Activated T-helper 2 cell treated with anti-CD3 and anti-CD28 coated beads, Interferon-gamma antibody, Interleukin-2, Interleukin-4, amounts not matched to agents 10 μg/mL and 5 μg/mL and 100 μg/mL, durations not matched to agents 14 hours and 24 hours and 36 hours (primary cell): Measurements from ENCODE around the gene KDSR. TPM values are rescaled to one million over a fixed set of nuclear protein-coding genes. Genes with fewer than 3 reads are reported as not detected.
A peak's percentile ranks its signal among the peaks of the same experiment; 100 is the strongest.

ENCODE experiments used
- DNase-seq: peaks from one replicate; pipeline ENCODE4 v3.0.0; 2021; ENCODE audit warnings: low spot score
- H3K27ac Mint-ChIP-seq: one replicate; pipeline ENCODE4 v1.8.0; 2021; ENCODE audit warnings: mixed read lengths
- H3K27me3 Mint-ChIP-seq: one replicate; pipeline ENCODE4 v1.8.0; 2021; ENCODE audit warnings: low read depth, mixed read lengths
- H3K36me3 Mint-ChIP-seq: one replicate; pipeline ENCODE4 v1.8.0; 2021; ENCODE audit warnings: low read depth, mixed read lengths
- H3K4me1 Mint-ChIP-seq: one replicate; pipeline ENCODE4 v1.8.0; 2021; ENCODE audit warnings: low read depth, mixed read lengths
- H3K4me3 Mint-ChIP-seq: one replicate; pipeline ENCODE4 v1.8.0; 2021; ENCODE audit warnings: low read depth, mild to moderate bottlenecking, moderate library complexity, mixed read lengths
- H3K9me3 Mint-ChIP-seq: one replicate; pipeline ENCODE4 v1.8.0; 2021; ENCODE audit warnings: mixed read lengths
- intact Hi-C: fragments of 100-400 bp; cut with micrococcal nuclease; formaldehyde crosslinking; loops from one replicate; pipeline ENCODE4 v1.15.1; 2023
- total RNA-seq: library from RNA; stranded (reverse); gene quantifications from 2 replicates; pipeline ENCODE4 v1.2.3, GENCODE V29; 2022

KDSR gene, protein sequence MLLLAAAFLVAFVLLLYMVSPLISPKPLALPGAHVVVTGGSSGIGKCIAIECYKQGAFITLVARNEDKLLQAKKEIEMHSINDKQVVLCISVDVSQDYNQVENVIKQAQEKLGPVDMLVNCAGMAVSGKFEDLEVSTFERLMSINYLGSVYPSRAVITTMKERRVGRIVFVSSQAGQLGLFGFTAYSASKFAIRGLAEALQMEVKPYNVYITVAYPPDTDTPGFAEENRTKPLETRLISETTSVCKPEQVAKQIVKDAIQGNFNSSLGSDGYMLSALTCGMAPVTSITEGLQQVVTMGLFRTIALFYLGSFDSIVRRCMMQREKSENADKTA
- total RNA-seq = 73.3 and 76.1 TPM in 2 replicates

DNA sequence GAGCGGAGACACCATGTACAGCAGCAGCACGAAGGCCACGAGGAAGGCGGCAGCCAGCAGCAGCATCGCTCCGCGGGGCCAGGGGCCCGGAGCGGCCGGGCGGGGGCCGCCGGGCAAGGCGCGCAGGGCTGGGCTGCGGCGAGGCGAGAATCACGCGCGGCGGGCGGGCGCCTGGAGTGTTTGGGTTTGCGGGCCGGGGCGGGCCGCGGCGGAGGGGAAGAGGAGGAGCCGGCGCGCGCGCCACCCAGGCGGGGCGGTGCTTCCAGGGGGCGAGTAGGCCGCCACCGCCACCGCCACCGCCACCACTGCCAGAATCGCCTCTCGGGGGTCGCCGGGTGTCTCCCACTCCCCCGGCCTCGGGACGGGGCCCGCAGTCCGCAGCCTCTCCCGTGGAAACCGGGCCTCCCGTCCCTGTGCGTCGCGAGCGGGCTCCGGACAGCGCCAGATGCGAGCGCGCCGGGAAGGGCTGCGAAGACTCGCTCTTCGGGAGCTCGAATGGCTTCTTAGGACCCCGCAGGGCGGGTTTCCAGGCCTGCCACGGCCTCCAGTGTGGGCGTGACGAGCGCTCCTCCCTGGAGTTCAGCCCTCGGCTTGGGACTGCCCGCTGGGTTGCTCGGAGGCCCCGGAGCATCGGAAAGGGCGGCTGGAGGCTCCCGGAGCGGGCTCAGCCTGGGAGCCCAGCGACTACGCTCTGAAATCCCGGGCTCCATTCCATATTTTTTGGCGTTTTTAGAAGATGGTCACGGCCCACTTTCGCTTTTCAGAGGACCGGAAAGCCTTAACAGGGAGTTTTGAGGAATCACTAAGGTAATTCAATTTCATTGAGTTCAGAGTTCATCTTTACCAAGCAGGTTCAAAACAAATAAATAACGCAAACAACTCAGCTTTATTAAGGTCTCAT lies at the start of gene KDSR:
Gene KDSR (minus strand): TSS at position 154 of the 901 bp plus-strand sequence. CDS start 88 bp downstream, at position 66.
- H3K4me1 Mint-ChIP-seq = peaks cover 28% of the 10 kb centered on the region
- no peaks in the 10 kb centered on the region for H3K27me3 Mint-ChIP-seq
- peaks cover 48% of the 10 kb centered on the region for H3K36me3 Mint-ChIP-seq
- peak within 1 kb of the TSS; percentile 84 for H3K27ac Mint-ChIP-seq
- intact Hi-C loops = loop anchor here (1.0 to 5.0 kb wide), 6 partner anchors 12 to 1181 kb away; partner anchors contain the start of genes PIGN, RELCH, TNFRSF11A and VPS4B
- H3K4me3 Mint-ChIP-seq = peak within 1 kb of the TSS; percentile 94
- H3K9me3 Mint-ChIP-seq = peaks cover 23% of the 10 kb centered on the region
- peak; percentile 82 for DNase-seq

DNA sequence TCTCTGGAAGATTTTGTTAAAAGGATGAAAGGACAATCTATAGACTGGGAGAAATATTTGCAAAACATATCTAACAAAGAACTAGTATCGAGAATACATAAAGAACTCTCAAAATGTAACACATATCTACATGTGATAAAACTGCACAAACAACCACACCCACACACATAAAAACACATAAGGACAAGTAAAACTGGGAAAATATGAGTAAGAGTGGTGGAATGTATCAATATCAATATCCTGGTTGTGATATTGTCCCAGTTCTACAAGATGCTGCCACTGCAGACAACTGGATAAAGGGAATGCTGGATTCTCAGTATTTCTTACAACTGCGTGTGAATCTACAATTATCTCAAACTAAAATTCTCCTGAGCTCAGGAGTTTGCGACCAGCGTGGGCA lies 45.9 kb upstream of the KDSR start:
- peak overlapping the region; percentile 67 for H3K27ac Mint-ChIP-seq
- peaks cover 45% of the 10 kb centered on the region for H3K4me1 Mint-ChIP-seq
- H3K9me3 Mint-ChIP-seq = no peaks in the 10 kb centered on the region
- intact Hi-C loops = loop anchor here (1.0 kb wide), 1 partner anchor 9 kb away; the partner anchor contains the start of gene VPS4B
- no peak for DNase-seq
- H3K4me3 Mint-ChIP-seq = no peak overlapping the region
- H3K36me3 Mint-ChIP-seq = peaks cover 59% of the 10 kb centered on the region
- no peaks in the 10 kb centered on the region for H3K27me3 Mint-ChIP-seq

GRCh38 chr18:63410792-63411191 lies 43.8 kb upstream of the KDSR start:
- Mint-ChIP-seq H3K27me3 (no peaks in the 10 kb centered on the region), H3K36me3 (peaks cover 79% of the 10 kb centered on the region), H3K4me3 (no peak overlapping the region), H3K9me3 (no peaks in the 10 kb centered on the region), H3K27ac (peak overlapping the region; percentile 77), H3K4me1 (peaks cover 56% of the 10 kb centered on the region)
- intact Hi-C loops = no loop called here
- DNase-seq = no peak

- intact Hi-C loops = no loop called here
- Mint-ChIP-seq H3K9me3 (no peaks in the 10 kb centered on the region), H3K27ac (peak overlapping the region; percentile 68), H3K36me3 (peaks cover 76% of the 10 kb centered on the region), H3K4me1 (peaks cover 52% of the 10 kb centered on the region), H3K4me3 (no peak overlapping the region), H3K27me3 (no peaks in the 10 kb centered on the region)
- no peak for DNase-seq
Measured at GRCh38 chr18:63409301-63409700, 42.3 kb upstream of the KDSR start.

GRCh38 chr18:63407734-63408133 lies 40.7 kb upstream of the KDSR start:
- no peak for DNase-seq
- no peak overlapping the region for H3K4me3 Mint-ChIP-seq
- peaks cover 47% of the 10 kb centered on the region for H3K4me1 Mint-ChIP-seq
- no peaks in the 10 kb centered on the region for H3K9me3 Mint-ChIP-seq
- H3K27ac Mint-ChIP-seq = no peak overlapping the region
- no peaks in the 10 kb centered on the region for H3K27me3 Mint-ChIP-seq
- intact Hi-C loops = no loop called here
- H3K36me3 Mint-ChIP-seq = peaks cover 78% of the 10 kb centered on the region

DNA sequence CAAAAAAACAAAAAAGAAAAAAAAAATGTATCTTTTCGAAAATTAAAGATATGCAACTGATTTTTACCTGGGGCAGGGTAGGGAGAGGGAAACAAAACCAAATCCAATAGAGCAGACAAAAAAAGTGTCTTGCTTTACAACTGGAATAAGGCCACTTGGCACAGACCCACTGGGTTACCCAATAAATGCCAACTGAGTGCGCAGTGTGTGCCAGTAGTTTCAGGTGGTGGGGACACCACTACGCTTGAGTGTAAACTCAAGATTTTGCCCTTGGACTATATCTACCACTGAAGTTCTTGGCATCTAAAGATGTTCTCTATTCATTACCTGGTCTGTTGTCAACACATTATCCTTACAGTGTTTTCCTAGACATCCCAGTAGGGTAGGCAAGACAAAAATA lies 39.0 kb upstream of the KDSR start:
- Mint-ChIP-seq H3K36me3 (peaks cover 85% of the 10 kb centered on the region), H3K27ac (no peak overlapping the region), H3K9me3 (no peaks in the 10 kb centered on the region), H3K4me1 (peaks cover 46% of the 10 kb centered on the region), H3K4me3 (no peak overlapping the region), H3K27me3 (no peaks in the 10 kb centered on the region)
- DNase-seq = no peak
- intact Hi-C loops = no loop called here

- no peak for DNase-seq
- Mint-ChIP-seq H3K36me3 (peaks cover 79% of the 10 kb centered on the region), H3K4me3 (no peak overlapping the region), H3K27ac (peak overlapping the region; percentile 17), H3K9me3 (no peaks in the 10 kb centered on the region), H3K4me1 (peaks cover 24% of the 10 kb centered on the region), H3K27me3 (no peaks in the 10 kb centered on the region)
- intact Hi-C loops = no loop called here
Measured at GRCh38 chr18:63402246-63403162, 35.5 kb upstream of the KDSR start.

DNA sequence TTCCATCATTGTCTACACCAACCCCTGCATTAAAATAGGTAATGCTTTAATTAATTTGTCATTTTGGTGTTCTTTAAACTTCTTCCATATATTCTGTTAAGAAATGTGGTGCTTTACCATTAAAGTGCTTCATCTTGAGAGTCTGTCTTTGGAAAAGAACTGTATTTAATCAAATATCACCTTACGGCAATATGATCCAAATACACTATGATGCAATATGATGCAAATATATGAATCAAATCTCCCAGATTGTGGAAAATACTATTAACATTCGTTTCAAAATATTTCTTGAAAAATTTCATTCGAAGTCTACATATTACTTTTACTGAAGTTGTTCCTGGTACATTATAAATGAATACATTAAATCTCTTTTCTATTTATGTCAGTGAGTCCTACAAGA lies 32.3 kb upstream of the KDSR start:
- H3K4me1 Mint-ChIP-seq = peaks cover 18% of the 10 kb centered on the region
- no peak overlapping the region for H3K27ac Mint-ChIP-seq
- H3K9me3 Mint-ChIP-seq = no peaks in the 10 kb centered on the region
- no peak overlapping the region for H3K4me3 Mint-ChIP-seq
- intact Hi-C loops = no loop called here
- peaks cover 71% of the 10 kb centered on the region for H3K36me3 Mint-ChIP-seq
- DNase-seq = no peak
- no peaks in the 10 kb centered on the region for H3K27me3 Mint-ChIP-seq

DNA sequence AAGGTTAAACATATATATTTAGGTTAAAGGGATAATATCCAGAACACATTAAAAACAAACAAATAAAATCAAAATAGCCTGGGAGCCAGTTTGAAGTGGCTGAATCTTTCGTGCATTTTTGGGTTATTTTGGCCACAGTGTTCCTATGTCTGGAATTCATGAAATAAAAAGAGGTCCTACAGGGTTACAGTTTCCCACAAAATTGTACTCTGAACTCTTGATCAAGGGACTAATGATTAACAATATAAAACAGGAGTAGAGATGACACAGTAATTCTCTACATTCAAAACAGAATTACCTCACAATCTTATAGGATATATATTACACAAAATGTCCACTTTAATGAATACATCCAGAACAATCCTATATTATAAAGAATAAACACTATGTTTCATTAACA lies 30.3 kb upstream of the KDSR start:
- Mint-ChIP-seq H3K36me3 (peaks cover 60% of the 10 kb centered on the region), H3K4me3 (no peak overlapping the region)

DNA sequence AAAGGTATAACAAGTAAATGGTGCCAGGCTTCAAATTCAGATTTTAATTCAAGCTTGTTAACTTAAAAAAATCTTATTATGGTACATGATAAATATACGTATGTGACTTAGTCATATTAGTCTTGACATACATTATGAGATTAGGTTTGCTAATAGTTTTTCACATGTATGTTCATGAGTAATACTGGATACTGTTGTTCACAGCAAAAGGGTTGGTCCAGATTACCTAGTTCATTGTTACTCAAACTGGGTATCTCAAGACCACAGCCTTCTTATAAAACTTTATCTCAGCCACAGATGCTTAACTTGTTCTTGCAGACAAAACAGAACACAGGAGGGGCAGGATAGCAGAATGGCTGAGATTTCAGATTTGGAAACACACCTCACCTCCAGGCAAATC lies 28.5 kb upstream of the KDSR start:
- Mint-ChIP-seq H3K9me3 (no peaks in the 10 kb centered on the region), H3K4me1 (peaks cover 6% of the 10 kb centered on the region), H3K4me3 (no peak overlapping the region), H3K36me3 (peaks cover 59% of the 10 kb centered on the region), H3K27me3 (no peaks in the 10 kb centered on the region), H3K27ac (no peak overlapping the region)
- intact Hi-C loops = no loop called here
- DNase-seq = no peak

More for the DNA sequence above, 30.3 kb upstream of the KDSR start:
- H3K27ac Mint-ChIP-seq = no peak overlapping the region
- intact Hi-C loops = no loop called here
- H3K27me3 Mint-ChIP-seq = no peaks in the 10 kb centered on the region
- no peaks in the 10 kb centered on the region for H3K9me3 Mint-ChIP-seq
- DNase-seq = no peak
- H3K4me1 Mint-ChIP-seq = peaks cover 12% of the 10 kb centered on the region

- Mint-ChIP-seq H3K9me3 (no peaks in the 10 kb centered on the region), H3K36me3 (peaks cover 56% of the 10 kb centered on the region), H3K4me3 (no peak overlapping the region), H3K27ac (no peak overlapping the region), H3K4me1 (peaks cover 2% of the 10 kb centered on the region), H3K27me3 (no peaks in the 10 kb centered on the region)
- intact Hi-C loops = no loop called here
- DNase-seq = no peak
Measured at GRCh38 chr18:63394954-63395353, 27.9 kb upstream of the KDSR start.

DNA sequence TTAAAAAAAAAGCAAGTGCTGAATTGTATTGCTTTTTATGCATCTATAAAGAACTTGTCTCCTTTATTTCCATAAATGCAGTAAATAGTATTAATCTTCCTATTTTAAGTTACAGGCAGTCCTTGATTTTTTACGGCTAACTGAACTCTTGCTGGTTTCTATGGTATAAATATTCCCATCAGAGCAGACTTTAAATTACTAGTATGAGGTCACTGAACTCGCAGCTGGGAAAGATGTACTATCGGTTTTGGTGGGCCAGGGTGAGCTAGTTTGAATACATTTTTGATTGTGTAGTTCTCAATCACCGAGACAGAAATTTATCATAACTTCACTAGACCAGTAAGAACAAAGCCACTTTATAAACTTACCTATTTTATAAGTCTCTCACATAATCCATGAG lies 20.9 kb upstream of the KDSR start:
- no peak overlapping the region for H3K4me3 Mint-ChIP-seq
- H3K4me1 Mint-ChIP-seq = no peaks in the 10 kb centered on the region
- H3K27me3 Mint-ChIP-seq = no peaks in the 10 kb centered on the region
- intact Hi-C loops = no loop called here
- peaks cover 4% of the 10 kb centered on the region for H3K9me3 Mint-ChIP-seq
- no peak overlapping the region for H3K27ac Mint-ChIP-seq
- no peak for DNase-seq
- peaks cover 44% of the 10 kb centered on the region for H3K36me3 Mint-ChIP-seq
